NCI-H1105 treated with DMSO at 0.1 percent for 48 hours (cell line): ENCODE measurements around the gene NOTCH1.
A peak's percentile ranks its signal among the peaks of the same experiment; 100 is the strongest.

Experiments used
- DNase-seq: peaks from one replicate; lab custom pipeline; 2025; lab: John Stamatoyannopoulos, UW

NOTCH1 gene

GRCh38 chr9:136484153-136485048, 61.4 kb downstream of the NOTCH1 start:
- DNase-seq: no peak

- DNase-seq: peak; percentile 85
Observed at GRCh38 chr9:136483589-136484152, 62.2 kb downstream of the NOTCH1 start.

- DNase-seq: peak; percentile 98
Observed at GRCh38 chr9:136482793-136483588, 62.9 kb downstream of the NOTCH1 start, which contains the start of gene SEC16A. TSS of gene SEC16A (minus strand) at chr9:136483040. CDS start at chr9:136477615, 5,425 bp downstream.

GRCh38 chr9:136482046-136482792, 63.6 kb downstream of the NOTCH1 start:
- peak; percentile 13 for DNase-seq

GRCh38 chr9:136481558-136481957, 64.3 kb downstream of the NOTCH1 start:
- DNase-seq: no peak

- DNase-seq: no peak
Observed at GRCh38 chr9:136476369-136477150, 69.3 kb downstream of the NOTCH1 start.

- DNase-seq: no peak
Observed at GRCh38 chr9:136474974-136475865, 70.6 kb downstream of the NOTCH1 start.

GRCh38 chr9:136474021-136474640, 71.7 kb downstream of the NOTCH1 start:
- DNase-seq: no peak

GRCh38 chr9:136473354-136473721, 72.5 kb downstream of the NOTCH1 start:
- no peak for DNase-seq

GRCh38 chr9:136472640-136473353, 73.1 kb downstream of the NOTCH1 start:
- no peak for DNase-seq

- no peak for DNase-seq
Observed at GRCh38 chr9:136471802-136472487, 73.9 kb downstream of the NOTCH1 start.

GRCh38 chr9:136470792-136471469, 74.9 kb downstream of the NOTCH1 start:
- DNase-seq: no peak

- DNase-seq: no peak
Observed at GRCh38 chr9:136470356-136470755, 75.5 kb downstream of the NOTCH1 start.

- DNase-seq: no peak
Observed at GRCh38 chr9:136467766-136468165, 78.1 kb downstream of the NOTCH1 start.

GRCh38 chr9:136466155-136466541, 79.7 kb downstream of the NOTCH1 start:
- DNase-seq: no peak

GRCh38 chr9:136465500-136466154, 80.2 kb downstream of the NOTCH1 start:
- no peak for DNase-seq

GRCh38 chr9:136464241-136464640, 81.6 kb downstream of the NOTCH1 start:
- no peak for DNase-seq
